ENCODE results near the gene OR4F6.
"Not testable (repeated sequence)": the region's sequence is repeated elsewhere in the genome, so short reads cannot be mapped to it uniquely, and the experiment has no call there.

Gene OR4F6

DNA sequence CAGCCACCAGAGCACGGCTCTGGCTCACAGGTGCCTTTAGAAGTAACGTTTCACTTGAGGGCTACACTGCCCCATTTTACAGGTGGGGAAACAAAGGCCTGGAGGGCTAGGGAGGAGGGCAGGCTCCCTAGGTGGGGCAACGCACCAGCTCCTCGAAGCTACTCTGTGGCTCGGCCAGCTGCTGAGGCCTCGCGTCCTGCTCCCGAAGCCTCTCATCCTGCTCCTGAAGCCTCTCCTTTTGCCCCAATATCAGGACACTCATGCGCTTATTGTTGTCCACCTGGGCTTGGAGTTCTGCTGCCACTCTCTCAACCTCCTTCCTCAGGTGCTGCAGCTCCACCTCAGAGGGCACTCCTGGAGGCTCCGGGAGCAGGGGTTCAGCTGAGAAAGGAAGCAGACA, 28.2 kb upstream of the OR4F6 start:
- Histone ChIP-seq H3K4me1 (ENCODE audit: control extremely low read depth in 1 of 4, control insufficient read depth in 4 of 4, insufficient read depth in 4 of 4, low read length in 3 of 4) (no peaks in the 10 kb centered on the region), H3K4me3 (ENCODE audit: control insufficient read depth in 1 of 7, extremely low read depth in 1 of 7, insufficient read depth in 4 of 7, low read depth in 2 of 7, low read length in 6 of 7) (no peak overlapping the region), H3K9me3 (ENCODE audit: control extremely low read depth in 1 of 5, control insufficient read depth in 4 of 5, insufficient read depth in 2 of 5, low read depth in 1 of 5, low read length in 4 of 5) (no peaks in the 10 kb centered on the region), H3K27me3 (replicated peaks in 2 of 5; ENCODE audit: control insufficient read depth in 4 of 5, insufficient read depth in 5 of 5, low read length in 4 of 5) (no peaks in the 10 kb centered on the region), H3K36me3 (ENCODE audit: control insufficient read depth in 4 of 4, insufficient read depth in 4 of 4, low read length in 3 of 4) (peaks cover 0 to 7% (median 1%) of the 10 kb centered on the region in 4 experiments), H3K27ac (ENCODE audit: insufficient read depth in 1 of 2, low read depth in 1 of 2, low read length in 2 of 2, poor library complexity in 1 of 2, severe bottlenecking in 2 of 2) (no peak overlapping the region)
- 99% methylated on average over 9 of the region's 10 CpGs for WGBS (ENCODE audit: insufficient coverage)
- ChIA-PET CTCF (no interaction called here), POLR2A (no interaction called here)
- DNase-seq, result no peak

- H3K4me1 ChIP-seq (ENCODE audit: control extremely low read depth in 1 of 4, control insufficient read depth in 4 of 4, insufficient read depth in 4 of 4, low read length in 3 of 4); H3K36me3 ChIP-seq (ENCODE audit: control insufficient read depth in 4 of 4, insufficient read depth in 4 of 4, low read length in 3 of 4); H3K27me3 ChIP-seq (replicated peaks in 2 of 5; ENCODE audit: control insufficient read depth in 4 of 5, insufficient read depth in 5 of 5, low read length in 4 of 5); H3K27ac ChIP-seq (ENCODE audit: insufficient read depth in 1 of 2, low read depth in 1 of 2, low read length in 2 of 2, poor library complexity in 1 of 2, severe bottlenecking in 2 of 2); POLR2A ChIA-PET; DNase-seq; H3K9me3 ChIP-seq (ENCODE audit: control extremely low read depth in 1 of 5, control insufficient read depth in 4 of 5, insufficient read depth in 2 of 5, low read depth in 1 of 5, low read length in 4 of 5); H3K4me3 ChIP-seq (ENCODE audit: control insufficient read depth in 1 of 7, extremely low read depth in 1 of 7, insufficient read depth in 4 of 7, low read depth in 2 of 7, low read length in 6 of 7); CTCF ChIA-PET: not testable (repeated sequence)
- 100% methylated on average over 8 of the region's 10 CpGs for WGBS (ENCODE audit: insufficient coverage)
These were observed 24.7 kb upstream of the OR4F6 start for GRCh38 chr15:101778576-101778975.

DNA sequence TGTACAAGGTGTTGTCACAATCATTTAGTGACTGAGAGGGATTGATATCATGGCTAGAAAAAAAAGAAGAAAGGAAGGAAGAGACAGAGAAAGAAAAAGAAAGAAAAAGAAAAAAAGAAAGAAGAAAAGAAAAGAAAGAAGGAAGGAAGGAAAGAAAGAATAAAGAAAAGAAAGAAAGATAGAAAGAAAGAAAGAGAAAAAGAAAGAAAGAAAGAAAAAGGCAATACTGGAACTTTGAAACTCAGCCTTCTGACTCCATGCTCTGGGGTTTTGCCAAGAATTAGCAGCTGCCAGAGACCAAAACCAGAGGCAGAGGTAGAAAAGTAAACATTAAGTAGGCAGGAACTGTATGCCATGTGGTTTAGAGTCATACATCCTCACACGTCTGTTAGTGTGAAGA, 23.1 kb upstream of the OR4F6 start:
- no CpG with 5 or more reads among the region's 1 CpG for WGBS (ENCODE audit: insufficient coverage)
- H3K36me3 ChIP-seq (ENCODE audit: control insufficient read depth in 4 of 4, insufficient read depth in 4 of 4, low read length in 3 of 4); CTCF ChIA-PET; POLR2A ChIA-PET; H3K27me3 ChIP-seq (replicated peaks in 2 of 5; ENCODE audit: control insufficient read depth in 4 of 5, insufficient read depth in 5 of 5, low read length in 4 of 5); H3K4me1 ChIP-seq (ENCODE audit: control extremely low read depth in 1 of 4, control insufficient read depth in 4 of 4, insufficient read depth in 4 of 4, low read length in 3 of 4); H3K27ac ChIP-seq (ENCODE audit: insufficient read depth in 1 of 2, low read depth in 1 of 2, low read length in 2 of 2, poor library complexity in 1 of 2, severe bottlenecking in 2 of 2); H3K9me3 ChIP-seq (ENCODE audit: control extremely low read depth in 1 of 5, control insufficient read depth in 4 of 5, insufficient read depth in 2 of 5, low read depth in 1 of 5, low read length in 4 of 5); H3K4me3 ChIP-seq (ENCODE audit: control insufficient read depth in 1 of 7, extremely low read depth in 1 of 7, insufficient read depth in 4 of 7, low read depth in 2 of 7, low read length in 6 of 7): not testable (repeated sequence)
- DNase-seq, result peak in 1 of 3 donors; percentile 12

DNA sequence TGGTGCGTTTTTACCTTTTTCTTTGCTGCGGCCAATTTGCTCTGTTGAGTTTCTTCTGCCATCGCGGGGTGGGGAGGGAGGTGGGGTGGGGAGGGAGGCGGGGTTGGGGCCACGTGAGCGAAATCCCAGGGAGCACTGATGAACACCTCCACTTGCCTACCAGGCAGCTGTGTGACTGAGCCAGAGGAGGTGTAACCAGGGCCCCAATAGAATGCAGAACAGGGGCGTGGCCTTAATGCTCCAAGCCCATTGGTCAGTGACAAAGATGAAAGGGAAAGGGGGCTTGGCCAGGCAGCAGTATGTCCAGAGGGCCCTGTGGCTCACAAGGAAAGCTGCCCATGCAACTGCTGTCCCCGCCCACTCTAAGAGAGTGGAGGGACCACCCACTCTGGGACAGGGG, 21.4 kb upstream of the OR4F6 start:
- 100% methylated on average over 2 of the region's 9 CpGs for WGBS (ENCODE audit: insufficient coverage)
- no peak for DNase-seq
- ChIA-PET CTCF (no interaction called here), POLR2A (no interaction called here)
- H3K27me3 ChIP-seq (replicated peaks in 2 of 5; ENCODE audit: control insufficient read depth in 4 of 5, insufficient read depth in 5 of 5, low read length in 4 of 5), result peaks cover 0 to 2% (median 0%) of the 10 kb centered on the region in 5 experiments
- no peak overlapping the region for H3K27ac ChIP-seq (ENCODE audit: insufficient read depth in 1 of 2, low read depth in 1 of 2, low read length in 2 of 2, poor library complexity in 1 of 2, severe bottlenecking in 2 of 2)
- no peaks in the 10 kb centered on the region for H3K4me1 ChIP-seq (ENCODE audit: control extremely low read depth in 1 of 4, control insufficient read depth in 4 of 4, insufficient read depth in 4 of 4, low read length in 3 of 4)
- H3K4me3 ChIP-seq (ENCODE audit: control insufficient read depth in 1 of 7, extremely low read depth in 1 of 7, insufficient read depth in 4 of 7, low read depth in 2 of 7, low read length in 6 of 7), result no peak overlapping the region
- no peaks in the 10 kb centered on the region for H3K36me3 ChIP-seq (ENCODE audit: control insufficient read depth in 4 of 4, insufficient read depth in 4 of 4, low read length in 3 of 4)
- H3K9me3 ChIP-seq (ENCODE audit: control extremely low read depth in 1 of 5, control insufficient read depth in 4 of 5, insufficient read depth in 2 of 5, low read depth in 1 of 5, low read length in 4 of 5), result no peaks in the 10 kb centered on the region

DNA sequence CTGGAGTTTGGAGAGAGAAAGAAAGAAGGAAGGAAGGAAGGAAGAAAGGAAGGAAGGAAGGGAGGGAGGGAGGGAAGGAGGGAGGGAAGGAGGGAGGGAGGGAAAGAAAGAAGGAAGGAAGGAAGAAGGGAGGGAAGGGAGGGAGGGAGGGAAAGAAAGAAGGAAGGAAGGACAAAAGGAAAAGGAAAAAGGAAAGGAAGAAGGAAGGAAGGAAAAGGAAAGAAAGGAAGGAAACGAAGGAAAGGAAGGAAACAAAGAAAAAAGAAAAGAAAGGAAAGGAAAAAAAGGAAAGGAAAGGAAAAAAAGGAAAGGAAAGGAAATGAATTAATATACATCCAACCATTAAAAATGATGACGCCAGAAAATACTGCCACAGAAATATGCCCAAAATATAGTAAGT, 18.7 kb upstream of the OR4F6 start:
- POLR2A ChIA-PET, result no interaction called here
- no peaks in the 10 kb centered on the region for H3K36me3 ChIP-seq (ENCODE audit: control insufficient read depth in 4 of 4, insufficient read depth in 4 of 4, low read length in 3 of 4)

GRCh38 chr15:101786422-101786821, 16.9 kb upstream of the OR4F6 start:
- H3K27me3 ChIP-seq (replicated peaks in 2 of 5; ENCODE audit: control insufficient read depth in 4 of 5, insufficient read depth in 5 of 5, low read length in 4 of 5); POLR2A ChIA-PET; H3K4me1 ChIP-seq (ENCODE audit: control extremely low read depth in 1 of 4, control insufficient read depth in 4 of 4, insufficient read depth in 4 of 4, low read length in 3 of 4); H3K27ac ChIP-seq (ENCODE audit: insufficient read depth in 1 of 2, low read depth in 1 of 2, low read length in 2 of 2, poor library complexity in 1 of 2, severe bottlenecking in 2 of 2); H3K9me3 ChIP-seq (ENCODE audit: control extremely low read depth in 1 of 5, control insufficient read depth in 4 of 5, insufficient read depth in 2 of 5, low read depth in 1 of 5, low read length in 4 of 5); H3K4me3 ChIP-seq (ENCODE audit: control insufficient read depth in 1 of 7, extremely low read depth in 1 of 7, insufficient read depth in 4 of 7, low read depth in 2 of 7, low read length in 6 of 7); DNase-seq; H3K36me3 ChIP-seq (ENCODE audit: control insufficient read depth in 4 of 4, insufficient read depth in 4 of 4, low read length in 3 of 4): not testable (repeated sequence)
- CTCF ChIA-PET, result interaction anchor here (1.4 kb wide), 1 partner anchor 18 kb away, joined by 3 read pairs; no protein-coding TSS in a partner anchor
- WGBS (ENCODE audit: insufficient coverage), result 40% methylated on average over 1 of the region's 2 CpGs

More for the DNA sequence above, 18.7 kb upstream of the OR4F6 start:
- DNase-seq, result no peak
- no peaks in the 10 kb centered on the region for H3K4me1 ChIP-seq (ENCODE audit: control extremely low read depth in 1 of 4, control insufficient read depth in 4 of 4, insufficient read depth in 4 of 4, low read length in 3 of 4)
- H3K9me3 ChIP-seq (ENCODE audit: control extremely low read depth in 1 of 5, control insufficient read depth in 4 of 5, insufficient read depth in 2 of 5, low read depth in 1 of 5, low read length in 4 of 5), result no peaks in the 10 kb centered on the region
- H3K27ac ChIP-seq (ENCODE audit: insufficient read depth in 1 of 2, low read depth in 1 of 2, low read length in 2 of 2, poor library complexity in 1 of 2, severe bottlenecking in 2 of 2), result no peak overlapping the region
- peaks cover 0 to 2% (median 0%) of the 10 kb centered on the region in 5 experiments for H3K27me3 ChIP-seq (replicated peaks in 2 of 5; ENCODE audit: control insufficient read depth in 4 of 5, insufficient read depth in 5 of 5, low read length in 4 of 5)
- CTCF ChIA-PET, result no interaction called here
- H3K4me3 ChIP-seq (ENCODE audit: control insufficient read depth in 1 of 7, extremely low read depth in 1 of 7, insufficient read depth in 4 of 7, low read depth in 2 of 7, low read length in 6 of 7), result no peak overlapping the region
- WGBS (ENCODE audit: insufficient coverage), result no CpG with 5 or more reads among the region's 2 CpGs

- CTCF ChIA-PET; DNase-seq; H3K4me1 ChIP-seq (ENCODE audit: control extremely low read depth in 1 of 4, control insufficient read depth in 4 of 4, insufficient read depth in 4 of 4, low read length in 3 of 4); H3K9me3 ChIP-seq (ENCODE audit: control extremely low read depth in 1 of 5, control insufficient read depth in 4 of 5, insufficient read depth in 2 of 5, low read depth in 1 of 5, low read length in 4 of 5); H3K27me3 ChIP-seq (replicated peaks in 2 of 5; ENCODE audit: control insufficient read depth in 4 of 5, insufficient read depth in 5 of 5, low read length in 4 of 5); POLR2A ChIA-PET; H3K27ac ChIP-seq (ENCODE audit: insufficient read depth in 1 of 2, low read depth in 1 of 2, low read length in 2 of 2, poor library complexity in 1 of 2, severe bottlenecking in 2 of 2); H3K4me3 ChIP-seq (ENCODE audit: control insufficient read depth in 1 of 7, extremely low read depth in 1 of 7, insufficient read depth in 4 of 7, low read depth in 2 of 7, low read length in 6 of 7); H3K36me3 ChIP-seq (ENCODE audit: control insufficient read depth in 4 of 4, insufficient read depth in 4 of 4, low read length in 3 of 4): not testable (repeated sequence)
- 80% methylated on average over 1 of the region's 2 CpGs for WGBS (ENCODE audit: insufficient coverage)
These were observed 15.3 kb upstream of the OR4F6 start for GRCh38 chr15:101788001-101788400.

All from common myeloid progenitor, CD34-positive (primary cell).